Esophagus squamous epithelium (tissue), 5 donors: ENCODE measurements around the gene BCAM. TPM values are rescaled to one million over a fixed set of nuclear protein-coding genes. Genes with fewer than 3 reads are reported as not detected.
"Not testable (repeated sequence)": the region's sequence is repeated elsewhere in the genome, so short reads cannot be mapped to it uniquely, and the experiment has no call there.

Experiments
- DNase-seq: peaks from one replicate; lab custom pipeline; 2025; lab: John Stamatoyannopoulos, UW
- H3K27ac ChIP-seq, 4 donors: fragments of 200-600 bp; sonication (generic); one replicate each; pipeline ENCODE4 v1.5.1; 2016 to 2019; ENCODE audit warnings: mild to moderate bottlenecking in 1 of 4
- H3K27me3 ChIP-seq, 4 donors: fragments of 200-600 bp; sonication (generic); 1 replicate in 3 of 4; 2 replicates in 1 of 4; pipeline versions ENCODE4 v1.5.1 to v1.6.0; 2017 to 2021; ENCODE audit warnings: antibody characterized with exemption in 1 of 4
- H3K36me3 ChIP-seq, 3 donors: fragments of 200-600 bp; sonication (generic); one replicate each; pipeline ENCODE4 v1.5.1; 2016 to 2019
- H3K4me1 ChIP-seq, 3 donors: fragments of 200-600 bp; sonication (generic); one replicate each; pipeline ENCODE4 v1.5.1; 2017 to 2019
- H3K4me3 ChIP-seq, 4 donors: fragments of 200-600 bp; sonication (generic); 1 replicate in 3 of 4; 2 replicates in 1 of 4; pipeline ENCODE4 v1.5.1; 2016 to 2019; ENCODE audit warnings: mild to moderate bottlenecking in 2 of 4, moderate library complexity in 1 of 4
- H3K9me3 ChIP-seq, 3 donors: fragments of 200-600 bp; sonication (generic); one replicate each; pipeline ENCODE4 v1.5.1; 2016 to 2019
- POLR2A ChIP-seq, 4 donors: fragments of 450-650 bp; IDR thresholded peaks; one replicate each; pipeline ENCODE4 v1.6.1; 2017; ENCODE audit warnings: antibody characterized with exemption in 4 of 4, mild to moderate bottlenecking in 4 of 4, moderate library complexity in 3 of 4
- WGBS, 2 donors: methylation state at CpG; one replicate each; pipeline ENCODE4 v1.1.5; 2018; 5-methylcytosine and 5-hydroxymethylcytosine counted together
- intact Hi-C: fragments of 100-400 bp; cut with DNase I; formaldehyde crosslinking; loops from one replicate; pipeline ENCODE4 v1.15.0; 2022
- total RNA-seq, 4 donors: library from RNA; depleted of rRNA; stranded (reverse); fragments of >200 nt; gene quantifications; one replicate each; pipeline ENCODE4 v1.1.0, GENCODE V29; 2016
- TF ChIP-seq, protein P1 (sequence below), 6 experiments: fragments of 450-650 bp in 4 of 6; fragments of 200-600 bp in 2 of 6; sonication (generic) in 2 of 6; IDR thresholded peaks; one replicate each; pipeline ENCODE4 v1.5.1; 2016 to 2019; ENCODE audit warnings: antibody characterized with exemption in 6 of 6, mild to moderate bottlenecking in 4 of 6, moderate library complexity in 4 of 6
- donor health status: DM: yes; HTN: yes; CAD: no.

BCAM gene
- total RNA-seq, 4 donors from 2014 or later = 7.2 to 24.8 (median 17.6) TPM

GRCh38 chr19:44855606-44856005, 46.7 kb downstream of the BCAM start:
- 69 to 88% methylated on average over 1 of the region's 1 CpG for WGBS, 2 donors
- Histone ChIP-seq H3K27me3 (no peaks in the 10 kb centered on the region), H3K9me3 (no peaks in the 10 kb centered on the region), H3K36me3 (peaks cover 0 to 52% (median 0%) of the 10 kb centered on the region in 3 donors), H3K4me3 (no peak overlapping the region), H3K4me1 (peaks cover 0 to 39% (median 5%) of the 10 kb centered on the region in 3 donors), H3K27ac (peak overlapping the region in 1 of 4 donors; percentile 64)
- no peak for DNase-seq
- intact Hi-C loops = no loop called here
- TF ChIP-seq, protein P1, sequence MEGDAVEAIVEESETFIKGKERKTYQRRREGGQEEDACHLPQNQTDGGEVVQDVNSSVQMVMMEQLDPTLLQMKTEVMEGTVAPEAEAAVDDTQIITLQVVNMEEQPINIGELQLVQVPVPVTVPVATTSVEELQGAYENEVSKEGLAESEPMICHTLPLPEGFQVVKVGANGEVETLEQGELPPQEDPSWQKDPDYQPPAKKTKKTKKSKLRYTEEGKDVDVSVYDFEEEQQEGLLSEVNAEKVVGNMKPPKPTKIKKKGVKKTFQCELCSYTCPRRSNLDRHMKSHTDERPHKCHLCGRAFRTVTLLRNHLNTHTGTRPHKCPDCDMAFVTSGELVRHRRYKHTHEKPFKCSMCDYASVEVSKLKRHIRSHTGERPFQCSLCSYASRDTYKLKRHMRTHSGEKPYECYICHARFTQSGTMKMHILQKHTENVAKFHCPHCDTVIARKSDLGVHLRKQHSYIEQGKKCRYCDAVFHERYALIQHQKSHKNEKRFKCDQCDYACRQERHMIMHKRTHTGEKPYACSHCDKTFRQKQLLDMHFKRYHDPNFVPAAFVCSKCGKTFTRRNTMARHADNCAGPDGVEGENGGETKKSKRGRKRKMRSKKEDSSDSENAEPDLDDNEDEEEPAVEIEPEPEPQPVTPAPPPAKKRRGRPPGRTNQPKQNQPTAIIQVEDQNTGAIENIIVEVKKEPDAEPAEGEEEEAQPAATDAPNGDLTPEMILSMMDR (IDR thresholded peaks at IDR 0.05) = no peak
- no peak for TF ChIP-seq POLR2A (IDR thresholded peaks at IDR 0.05)

- no peak overlapping the region for H3K4me3 ChIP-seq
- TF ChIP-seq POLR2A (IDR thresholded peaks at IDR 0.05) = no peak
- TF ChIP-seq, protein P1 (IDR thresholded peaks at IDR 0.05) = no peak
- WGBS, 2 donors = 45 to 62% methylated on average over 4 to 5 of the region's 10 CpGs
- H3K4me1 ChIP-seq = peaks cover 0 to 29% (median 5%) of the 10 kb centered on the region in 3 donors
- no peaks in the 10 kb centered on the region for H3K9me3 ChIP-seq
- DNase-seq = no peak
- peaks cover 0 to 56% (median 0%) of the 10 kb centered on the region in 3 donors for H3K36me3 ChIP-seq
- intact Hi-C loops = no loop called here
- H3K27me3 ChIP-seq = no peaks in the 10 kb centered on the region
- H3K27ac ChIP-seq = peak overlapping the region in 2 of 4 donors; percentile 57 to 64
These were observed 47.6 kb downstream of the BCAM start for GRCh38 chr19:44856421-44857083.

GRCh38 chr19:44857837-44858236, 48.9 kb downstream of the BCAM start:
- Histone ChIP-seq H3K36me3 (peaks cover 0 to 54% (median 0%) of the 10 kb centered on the region in 3 donors), H3K4me1 (peaks cover 0 to 27% (median 5%) of the 10 kb centered on the region in 3 donors), H3K4me3 (no peak overlapping the region), H3K9me3 (no peaks in the 10 kb centered on the region), H3K27me3 (no peaks in the 10 kb centered on the region), H3K27ac (no peak overlapping the region)
- WGBS, 2 donors = 48 to 70% methylated on average over 4 of the region's 4 CpGs
- intact Hi-C loops = no loop called here
- DNase-seq = no peak
- TF ChIP-seq, protein P1 (IDR thresholded peaks at IDR 0.05) = no peak
- no peak for TF ChIP-seq POLR2A (IDR thresholded peaks at IDR 0.05)

DNA sequence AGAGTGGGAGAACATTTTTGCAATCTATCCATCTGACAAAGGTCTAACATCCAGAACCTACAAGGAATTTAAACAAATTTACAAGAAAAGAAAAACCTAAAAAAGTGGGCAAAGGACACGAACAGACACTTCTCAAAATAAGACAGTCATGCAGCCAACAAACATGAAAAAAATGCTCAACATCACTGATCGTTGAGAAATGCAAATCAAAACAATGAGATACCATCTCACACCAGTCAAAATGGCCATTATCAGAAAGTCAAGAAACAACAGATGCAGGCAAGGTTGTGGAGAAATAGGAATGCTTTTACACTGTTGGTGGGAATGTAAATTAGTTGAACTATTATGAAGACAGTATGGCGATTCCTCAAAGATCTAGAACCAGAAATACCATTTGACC, 52.7 kb downstream of the BCAM start:
- H3K4me3 ChIP-seq, H3K27ac ChIP-seq, DNase-seq, H3K9me3 ChIP-seq, H3K27me3 ChIP-seq, intact Hi-C loops: not testable (repeated sequence)
- 71 to 77% methylated on average over 3 of the region's 3 CpGs for WGBS, 2 donors
- Histone ChIP-seq H3K4me1 (peaks cover 0 to 25% (median 3%) of the 10 kb centered on the region in 3 donors), H3K36me3 (peaks cover 0 to 53% (median 8%) of the 10 kb centered on the region in 3 donors)

- 85 to 86% methylated on average over 2 of the region's 2 CpGs for WGBS, 2 donors
- no peak for DNase-seq
- intact Hi-C loops = no loop called here
- Histone ChIP-seq H3K9me3 (no peaks in the 10 kb centered on the region), H3K4me3 (no peak overlapping the region), H3K36me3 (peaks cover 0 to 73% (median 8%) of the 10 kb centered on the region in 3 donors), H3K27ac (no peak overlapping the region), H3K4me1 (peaks cover 0 to 20% (median 4%) of the 10 kb centered on the region in 3 donors), H3K27me3 (no peaks in the 10 kb centered on the region)
- TF ChIP-seq POLR2A (IDR thresholded peaks at IDR 0.05) = no peak
- TF ChIP-seq, protein P1 (IDR thresholded peaks at IDR 0.05) = no peak
These were observed 55.1 kb downstream of the BCAM start for GRCh38 chr19:44863990-44864389.
